Cerebellar cortex (tissue), 1 donor: ENCODE results near the gene ZMYM5.
A peak's percentile ranks its signal among the peaks of the same experiment; 100 is the strongest.
"Not testable (repeated sequence)": the region's sequence is repeated elsewhere in the genome, so short reads cannot be mapped to it uniquely, and the experiment has no call there.

Experiments
- DNase-seq: peaks from one replicate; pipeline ENCODE4 v3.0.0-alpha.2; 2015; ENCODE audit warnings: low spot score

The ZMYM5 gene

GRCh38 chr13:19818223-19818842 is 45.1 kb downstream of the ZMYM5 start:
- peak; percentile 48 for DNase-seq

- no peak for DNase-seq
Measured at GRCh38 chr13:19817510-19818158, 45.8 kb downstream of the ZMYM5 start.

GRCh38 chr13:19817106-19817505 is 46.3 kb downstream of the ZMYM5 start:
- DNase-seq, result no peak

GRCh38 chr13:19815842-19816241 is 47.6 kb downstream of the ZMYM5 start:
- not testable (repeated sequence) for DNase-seq

- DNase-seq, result peak; percentile 10
Measured at GRCh38 chr13:19810996-19811881, 52.2 kb downstream of the ZMYM5 start.

- DNase-seq, result no peak
Measured at GRCh38 chr13:19810151-19810550, 53.3 kb downstream of the ZMYM5 start.

GRCh38 chr13:19805765-19806164 is 57.7 kb downstream of the ZMYM5 start:
- no peak for DNase-seq

GRCh38 chr13:19795956-19796355 is 67.5 kb downstream of the ZMYM5 start:
- DNase-seq, result no peak

- no peak for DNase-seq
Measured at GRCh38 chr13:19794631-19795030, 68.8 kb downstream of the ZMYM5 start.

- no peak for DNase-seq
Measured at GRCh38 chr13:19791953-19792537, 71.4 kb downstream of the ZMYM5 start.

GRCh38 chr13:19782727-19783682 is 80.4 kb downstream of the ZMYM5 start, which contains the start of gene PSPC1:
PSPC1 (minus strand) TSS chr13:19782945; CDS start chr13:19782757, 188 bp downstream.
- peak; percentile 94 for DNase-seq

- DNase-seq, result peak; percentile 28
Measured at GRCh38 chr13:19782049-19782726, 81.3 kb downstream of the ZMYM5 start.

- DNase-seq, result no peak
Measured at GRCh38 chr13:19781526-19781925, 81.9 kb downstream of the ZMYM5 start.

- DNase-seq, result not testable (repeated sequence)
Measured at GRCh38 chr13:19780753-19781418, 82.6 kb downstream of the ZMYM5 start.
